Esophagus squamous epithelium (tissue), 4 donors: ENCODE data around the gene MADCAM1.

Source experiments
- CTCF ChIP-seq, 6 experiments: fragments of 450-650 bp in 4 of 6; fragments of 200-600 bp in 2 of 6; sonication (generic) in 2 of 6; IDR thresholded peaks; one replicate each; pipeline ENCODE4 v1.5.1; 2016 to 2019; ENCODE audit warnings: antibody characterized with exemption in 6 of 6, mild to moderate bottlenecking in 4 of 6, moderate library complexity in 4 of 6
- POLR2A ChIP-seq, 4 donors: fragments of 450-650 bp; IDR thresholded peaks; one replicate each; pipeline ENCODE4 v1.6.1; 2017; ENCODE audit warnings: antibody characterized with exemption in 4 of 4, mild to moderate bottlenecking in 4 of 4, moderate library complexity in 3 of 4

- TF ChIP-seq POLR2A (IDR thresholded peaks at IDR 0.05): no peak
- no peak for TF ChIP-seq CTCF (IDR thresholded peaks at IDR 0.05)
These were observed 36.4 kb upstream of the MADCAM1 start for GRCh38 chr19:459724-460511.
